ENCODE measurements around the gene AHCTF1. TPM values are rescaled to one million over a fixed set of nuclear protein-coding genes. Genes with fewer than 3 reads are reported as not detected.

AHCTF1 gene
- total RNA-seq, 1 donor, result 32.6 TPM

DNA sequence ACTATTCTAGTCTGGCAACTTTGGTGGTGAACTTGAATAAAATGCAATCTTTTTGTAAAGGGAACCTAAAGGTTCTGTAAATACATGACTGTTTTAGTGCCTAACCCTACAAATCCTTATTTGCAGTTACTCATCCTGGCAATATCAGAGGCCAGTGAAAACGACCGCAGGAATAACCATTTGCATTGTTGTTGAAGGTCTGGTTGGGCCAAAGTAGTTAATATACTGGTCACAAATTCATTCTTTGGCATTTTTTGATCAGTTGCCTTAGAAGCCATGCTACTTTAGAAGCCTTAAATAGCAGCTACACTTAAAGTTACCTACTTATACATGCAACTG is 93.7 kb downstream of the AHCTF1 start:
- DNase-seq (ENCODE audit: insufficient read length, low spot score, missing footprints), result no peak
- H3K9me3 ChIP-seq (ENCODE audit: low read depth, low read length), result no peaks in the 10 kb centered on the region
- H3K27me3 ChIP-seq (ENCODE audit: insufficient read depth, low read length), result no peaks in the 10 kb centered on the region
- peaks cover 19% of the 10 kb centered on the region for H3K36me3 ChIP-seq (ENCODE audit: insufficient read depth, low read length)
- no peak overlapping the region for H3K4me2 ChIP-seq (ENCODE audit: insufficient read depth, low read length)
- no peak overlapping the region for H2AFZ ChIP-seq (ENCODE audit: low read length)
- no peak overlapping the region for H3K27ac ChIP-seq (ENCODE audit: low read depth, low read length)
- H4K20me1 ChIP-seq (ENCODE audit: insufficient read depth, low read length), result no peaks in the 10 kb centered on the region
- no peak for TF ChIP-seq CTCF (IDR thresholded peaks at IDR 0.05; ENCODE audit: extremely low read depth, low read depth, low read length)
- H3K4me1 ChIP-seq (ENCODE audit: insufficient read depth, low read length), result no peaks in the 10 kb centered on the region
- no peaks in the 10 kb centered on the region for H3K79me2 ChIP-seq (ENCODE audit: insufficient read depth, low read length)
- no peak overlapping the region for H3K4me3 ChIP-seq (ENCODE audit: insufficient read depth, low read length)

- Histone ChIP-seq H3K4me1 (ENCODE audit: insufficient read depth, low read length) (no peaks in the 10 kb centered on the region), H3K79me2 (ENCODE audit: insufficient read depth, low read length) (no peaks in the 10 kb centered on the region), H2AFZ (ENCODE audit: low read length) (no peak overlapping the region), H3K27me3 (ENCODE audit: insufficient read depth, low read length) (no peaks in the 10 kb centered on the region), H3K27ac (ENCODE audit: low read depth, low read length) (no peak overlapping the region), H3K36me3 (ENCODE audit: insufficient read depth, low read length) (peaks cover 14% of the 10 kb centered on the region), H3K4me2 (ENCODE audit: insufficient read depth, low read length) (no peak overlapping the region), H3K9me3 (ENCODE audit: low read depth, low read length) (no peaks in the 10 kb centered on the region), H3K4me3 (ENCODE audit: insufficient read depth, low read length) (no peak overlapping the region), H4K20me1 (ENCODE audit: insufficient read depth, low read length) (no peaks in the 10 kb centered on the region)
- no peak for TF ChIP-seq CTCF (IDR thresholded peaks at IDR 0.05; ENCODE audit: extremely low read depth, low read depth, low read length)
- DNase-seq (ENCODE audit: insufficient read length, low spot score, missing footprints), result no peak
These were observed 94.2 kb downstream of the AHCTF1 start for GRCh38 chr1:246837418-246838117.

GRCh38 chr1:246836209-246836966 is 95.4 kb downstream of the AHCTF1 start:
- H3K9me3 ChIP-seq (ENCODE audit: low read depth, low read length), result no peaks in the 10 kb centered on the region
- no peak for TF ChIP-seq CTCF (IDR thresholded peaks at IDR 0.05; ENCODE audit: extremely low read depth, low read depth, low read length)
- no peak overlapping the region for H3K4me2 ChIP-seq (ENCODE audit: insufficient read depth, low read length)
- no peaks in the 10 kb centered on the region for H3K27me3 ChIP-seq (ENCODE audit: insufficient read depth, low read length)
- H2AFZ ChIP-seq (ENCODE audit: low read length), result no peak overlapping the region
- no peak for DNase-seq (ENCODE audit: insufficient read length, low spot score, missing footprints)
- H3K27ac ChIP-seq (ENCODE audit: low read depth, low read length), result no peak overlapping the region
- no peak overlapping the region for H3K4me3 ChIP-seq (ENCODE audit: insufficient read depth, low read length)
- no peaks in the 10 kb centered on the region for H4K20me1 ChIP-seq (ENCODE audit: insufficient read depth, low read length)
- H3K79me2 ChIP-seq (ENCODE audit: insufficient read depth, low read length), result no peaks in the 10 kb centered on the region
- no peaks in the 10 kb centered on the region for H3K4me1 ChIP-seq (ENCODE audit: insufficient read depth, low read length)
- peaks cover 7% of the 10 kb centered on the region for H3K36me3 ChIP-seq (ENCODE audit: insufficient read depth, low read length)

DNA sequence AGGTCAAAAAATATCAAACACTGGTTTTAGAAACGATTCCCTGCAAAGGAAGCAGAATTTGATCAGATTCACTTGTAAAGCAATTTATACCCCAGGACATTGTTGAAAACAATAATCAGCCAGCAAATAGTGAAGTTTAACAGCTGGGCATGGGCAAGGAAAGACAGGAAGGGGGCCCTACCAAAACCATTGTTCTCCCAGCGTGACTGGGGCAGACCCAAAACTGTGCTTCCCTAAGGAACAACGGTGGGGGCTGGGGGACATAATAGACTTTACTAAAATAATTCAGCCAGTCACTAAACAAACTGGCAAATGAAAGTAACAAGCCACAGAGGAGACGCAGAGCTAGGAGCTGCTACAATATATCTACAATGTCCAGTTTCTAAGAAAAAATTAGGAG is 100.2 kb downstream of the AHCTF1 start:
- no peaks in the 10 kb centered on the region for H3K79me2 ChIP-seq (ENCODE audit: insufficient read depth, low read length)
- peaks cover 6% of the 10 kb centered on the region for H3K9me3 ChIP-seq (ENCODE audit: low read depth, low read length)
- H4K20me1 ChIP-seq (ENCODE audit: insufficient read depth, low read length), result no peaks in the 10 kb centered on the region
- no peak overlapping the region for H2AFZ ChIP-seq (ENCODE audit: low read length)
- H3K27ac ChIP-seq (ENCODE audit: low read depth, low read length), result no peak overlapping the region
- DNase-seq (ENCODE audit: insufficient read length, low spot score, missing footprints), result no peak
- no peaks in the 10 kb centered on the region for H3K36me3 ChIP-seq (ENCODE audit: insufficient read depth, low read length)
- H3K4me2 ChIP-seq (ENCODE audit: insufficient read depth, low read length), result no peak overlapping the region
- H3K4me1 ChIP-seq (ENCODE audit: insufficient read depth, low read length), result no peaks in the 10 kb centered on the region
- TF ChIP-seq CTCF (IDR thresholded peaks at IDR 0.05; ENCODE audit: extremely low read depth, low read depth, low read length), result no peak
- H3K27me3 ChIP-seq (ENCODE audit: insufficient read depth, low read length), result no peaks in the 10 kb centered on the region
- no peak overlapping the region for H3K4me3 ChIP-seq (ENCODE audit: insufficient read depth, low read length)

All from osteoblast (primary cell).